Stimulated activated CD8-positive, alpha-beta memory T cell treated with anti-CD3 and anti-CD28 coated beads, Interleukin-12 subunit alpha, Interleukin-12 subunit beta, amount 100 ng/mL, for 1 hour (primary cell): ENCODE data around the gene FAM156B.
A peak's percentile ranks its signal among the peaks of the same experiment; 100 is the strongest.
"Not testable (repeated sequence)": the region's sequence is repeated elsewhere in the genome, so short reads cannot be mapped to it uniquely, and the experiment has no call there.

Experiments
- DNase-seq: peaks from one replicate; pipeline ENCODE4 v3.0.0-alpha.2; 2020; ENCODE audit warnings: low read depth

The FAM156B gene

GRCh38 chrX:52923781-52924241 is 26.7 kb downstream of the FAM156B start:
- DNase-seq: no peak

- not testable (repeated sequence) for DNase-seq
These were observed 33.1 kb downstream of the FAM156B start for GRCh38 chrX:52930214-52930613.

GRCh38 chrX:52933213-52933612 is 36.1 kb downstream of the FAM156B start:
- DNase-seq: no peak

- DNase-seq: no peak
These were observed 37.0 kb downstream of the FAM156B start for GRCh38 chrX:52933976-52934703.

- peak; percentile 85 for DNase-seq
These were observed 37.8 kb downstream of the FAM156B start for GRCh38 chrX:52934704-52935469.

GRCh38 chrX:52935470-52935784 is 38.3 kb downstream of the FAM156B start:
- not testable (repeated sequence) for DNase-seq

- DNase-seq: not testable (repeated sequence)
These were observed 43.6 kb downstream of the FAM156B start for GRCh38 chrX:52940704-52941103.

GRCh38 chrX:52941728-52942127 is 44.6 kb downstream of the FAM156B start:
- not testable (repeated sequence) for DNase-seq

GRCh38 chrX:52945838-52946494 is 48.8 kb downstream of the FAM156B start:
- not testable (repeated sequence) for DNase-seq

- DNase-seq: not testable (repeated sequence)
These were observed 50.4 kb downstream of the FAM156B start for GRCh38 chrX:52947501-52947900.

- not testable (repeated sequence) for DNase-seq
These were observed 51.1 kb downstream of the FAM156B start for GRCh38 chrX:52948265-52948664.

- DNase-seq: not testable (repeated sequence)
These were observed 52.2 kb downstream of the FAM156B start for GRCh38 chrX:52949325-52949724.

- not testable (repeated sequence) for DNase-seq
These were observed 52.8 kb downstream of the FAM156B start for GRCh38 chrX:52949884-52950283.
